KBM-7 (cell line): Measurements from ENCODE around the gene ATP6V0E2.
"Not testable (repeated sequence)": the region's sequence is repeated elsewhere in the genome, so short reads cannot be mapped to it uniquely, and the experiment has no call there.

Experiments
- DNase-seq: peaks from one replicate; pipeline ENCODE4 v3.0.0-alpha.2; 2015
- in situ Hi-C: fragments of 300-500 bp; cut with MboI; formaldehyde crosslinking; loops from 2 replicates; pipeline ENCODE4 v1.14.3; 2020; ENCODE audit warnings: low sequenced_read_pairs, low pct_unique_long_range_greater_than_20kb, mixed read lengths

The ATP6V0E2 gene

DNA sequence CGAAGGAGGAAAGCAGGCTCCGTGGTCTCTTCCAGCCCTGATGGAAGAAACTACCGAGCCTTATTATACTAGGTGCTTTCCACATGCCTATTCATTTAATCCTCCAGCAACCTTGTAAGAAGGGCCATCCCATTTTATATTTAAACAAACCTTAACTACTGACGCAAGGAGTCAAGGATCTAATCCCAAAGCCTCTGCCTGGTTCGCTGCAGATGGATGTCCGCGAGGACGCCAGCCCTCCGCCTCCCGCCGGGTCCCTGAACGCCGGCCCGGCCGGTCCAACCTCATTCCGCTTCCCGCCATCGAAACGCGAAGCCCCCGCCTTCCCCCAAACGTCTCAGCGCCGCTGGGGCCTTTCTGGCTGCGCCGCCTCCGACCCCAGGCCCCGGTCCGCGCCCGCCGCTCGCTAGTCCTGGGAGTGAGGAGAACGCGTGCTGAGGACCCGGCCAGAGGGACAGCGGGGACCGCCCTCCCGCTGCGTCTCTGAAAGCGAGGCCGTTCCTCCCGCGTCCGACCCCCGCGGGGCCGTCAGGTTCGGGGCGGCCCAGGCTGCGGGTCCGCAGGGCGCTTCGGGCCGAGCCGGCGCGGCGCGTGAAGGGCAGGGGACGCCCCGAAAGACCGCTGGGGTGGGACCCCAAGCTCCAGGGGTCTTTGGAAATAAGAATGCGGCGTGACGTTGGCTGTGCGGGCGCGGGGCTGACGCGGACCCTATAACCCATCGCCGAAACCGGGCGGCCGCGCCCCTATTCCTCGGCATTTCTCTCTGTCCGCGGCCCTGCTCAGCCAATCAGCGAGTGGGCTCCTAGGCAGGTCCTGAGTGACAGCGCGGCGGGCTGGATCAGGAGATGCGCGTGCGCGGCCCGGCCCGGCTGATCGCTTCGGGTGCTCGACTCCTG, at the start of gene ATP6V0E2:
TSS of gene ATP6V0E2 (plus strand) at position 896 of the 896 bp plus-strand sequence. CDS start 97 bp downstream, outside the sequence.
- in situ Hi-C loops, result no loop called here
- DNase-seq, result peak; percentile 88

DNA sequence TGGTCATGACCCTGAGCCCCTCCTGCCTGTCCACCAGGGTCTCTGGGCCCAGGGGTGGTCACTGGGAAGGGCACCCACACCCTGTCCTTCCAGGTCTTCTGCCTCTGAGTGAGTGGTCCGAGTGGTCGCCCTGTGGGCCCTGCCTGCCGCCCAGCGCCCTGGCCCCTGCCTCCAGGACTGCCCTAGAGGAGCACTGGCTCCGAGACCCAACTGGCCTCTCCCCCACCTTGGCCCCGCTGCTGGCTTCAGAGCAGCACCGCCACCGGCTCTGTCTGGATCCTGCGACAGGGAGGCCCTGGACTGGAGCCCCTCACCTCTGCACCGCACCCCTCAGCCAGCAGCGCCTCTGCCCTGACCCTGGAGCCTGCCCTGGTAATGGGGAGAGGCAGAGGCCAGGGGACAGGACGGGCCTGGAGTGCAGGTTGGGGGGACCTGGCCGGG, 49.4 kb upstream of the ATP6V0E2 start:
- no peak for DNase-seq
- in situ Hi-C loops, result no loop called here

DNA sequence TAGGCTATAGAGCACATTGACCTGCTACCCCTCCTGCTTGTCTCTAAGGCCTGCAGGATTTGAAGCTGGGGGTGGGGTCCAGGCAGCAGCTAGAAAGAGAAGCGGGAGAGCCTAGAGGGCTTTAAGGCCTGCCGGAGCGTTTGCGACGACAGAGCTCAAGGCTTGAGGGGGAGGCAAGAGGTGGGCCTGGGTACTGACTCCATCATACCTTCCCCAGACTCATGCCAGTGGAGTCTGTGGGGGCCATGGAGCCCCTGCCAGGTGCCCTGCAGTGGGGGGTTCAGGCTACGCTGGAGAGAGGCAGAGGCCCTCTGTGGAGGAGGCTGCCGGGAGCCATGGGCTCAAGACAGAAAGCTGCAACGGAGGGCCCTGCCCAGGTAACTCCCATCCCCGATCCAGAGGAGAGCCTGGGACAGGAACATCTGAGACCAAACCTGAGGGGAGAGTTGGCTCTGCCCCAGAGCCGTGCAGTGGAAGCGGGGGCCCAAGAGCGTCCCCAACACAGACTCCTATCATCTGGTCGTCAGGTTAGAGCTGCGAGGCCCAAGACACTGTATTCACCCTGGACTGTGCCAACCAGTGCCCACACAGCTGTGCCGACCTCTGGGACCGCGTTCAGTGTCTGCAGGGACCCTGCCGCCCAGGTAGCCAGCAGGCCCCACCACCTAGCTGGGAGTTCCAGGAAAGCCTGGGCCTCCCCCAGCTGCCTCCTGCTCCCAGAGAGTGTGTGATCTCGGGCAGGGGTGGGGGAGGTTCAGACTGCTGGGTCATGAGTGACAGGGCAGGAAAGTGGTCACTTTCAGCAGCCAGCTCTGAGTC, 48.8 kb upstream of the ATP6V0E2 start:
- in situ Hi-C loops, result no loop called here
- no peak for DNase-seq

DNA sequence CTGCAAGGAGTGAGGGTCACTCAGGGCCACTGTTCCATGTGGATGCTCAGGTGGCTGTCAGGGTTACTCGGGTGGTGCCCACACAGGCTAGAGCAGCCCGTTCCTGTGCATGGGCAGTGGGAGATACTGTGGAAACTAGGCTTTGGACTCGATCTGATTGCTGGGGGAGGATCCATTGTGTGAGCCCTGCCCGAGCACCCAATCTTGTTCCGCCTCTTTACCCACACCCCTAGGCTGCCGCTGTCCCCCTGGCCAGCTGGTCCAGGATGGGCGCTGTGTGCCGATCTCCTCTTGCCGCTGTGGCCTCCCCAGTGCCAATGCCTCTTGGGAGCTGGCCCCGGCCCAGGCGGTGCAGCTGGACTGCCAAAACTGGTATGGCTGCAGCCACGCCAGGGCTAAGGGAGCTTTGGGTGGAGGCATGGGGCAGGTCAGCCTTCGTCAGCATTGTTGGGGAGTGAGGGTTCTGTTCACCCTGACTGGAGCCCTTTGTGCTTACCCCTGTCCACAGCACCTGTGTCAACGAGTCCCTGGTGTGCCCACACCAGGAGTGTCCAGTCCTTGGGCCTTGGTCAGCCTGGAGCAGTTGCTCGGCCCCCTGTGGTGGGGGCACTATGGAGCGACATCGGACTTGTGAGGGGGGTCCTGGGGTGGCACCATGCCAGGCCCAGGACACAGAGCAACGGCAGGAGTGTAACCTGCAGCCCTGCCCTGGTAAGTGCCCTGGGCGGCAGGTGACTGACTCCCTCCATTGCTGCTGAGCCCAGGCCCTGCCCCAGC, 48.0 kb upstream of the ATP6V0E2 start:
- in situ Hi-C loops, result no loop called here
- DNase-seq, result no peak

DNA sequence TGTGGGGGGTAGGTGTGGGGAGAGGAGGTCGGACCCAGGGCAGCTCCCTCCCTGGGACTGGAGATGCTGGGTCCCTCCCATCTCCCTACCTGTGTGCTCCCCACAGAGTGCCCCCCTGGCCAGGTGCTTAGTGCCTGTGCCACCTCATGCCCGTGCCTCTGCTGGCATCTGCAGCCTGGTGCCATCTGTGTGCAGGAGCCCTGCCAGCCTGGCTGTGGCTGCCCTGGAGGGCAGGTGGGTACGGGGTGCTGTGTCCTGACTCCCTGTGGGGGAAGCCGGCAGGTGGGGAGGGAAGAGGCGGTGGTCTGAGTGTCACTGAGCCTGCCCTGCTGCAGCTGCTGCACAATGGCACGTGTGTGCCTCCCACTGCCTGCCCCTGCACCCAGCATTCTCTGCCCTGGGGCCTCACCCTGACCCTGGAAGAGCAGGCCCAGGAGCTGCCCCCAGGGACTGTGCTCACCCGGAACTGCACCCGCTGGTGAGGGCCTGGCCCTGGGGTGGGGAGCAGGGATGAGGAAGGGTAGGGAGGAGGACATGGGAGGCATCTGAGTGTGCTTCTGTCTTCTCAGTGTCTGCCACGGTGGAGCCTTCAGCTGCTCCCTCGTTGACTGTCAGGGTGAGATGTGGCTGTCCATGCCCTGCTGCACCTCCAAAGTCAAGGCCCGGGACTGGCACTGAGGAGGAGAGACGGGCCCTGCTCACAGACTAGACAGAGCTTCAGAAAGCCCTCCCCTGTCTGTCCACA, 47.3 kb upstream of the ATP6V0E2 start:
- in situ Hi-C loops, result no loop called here

DNA sequence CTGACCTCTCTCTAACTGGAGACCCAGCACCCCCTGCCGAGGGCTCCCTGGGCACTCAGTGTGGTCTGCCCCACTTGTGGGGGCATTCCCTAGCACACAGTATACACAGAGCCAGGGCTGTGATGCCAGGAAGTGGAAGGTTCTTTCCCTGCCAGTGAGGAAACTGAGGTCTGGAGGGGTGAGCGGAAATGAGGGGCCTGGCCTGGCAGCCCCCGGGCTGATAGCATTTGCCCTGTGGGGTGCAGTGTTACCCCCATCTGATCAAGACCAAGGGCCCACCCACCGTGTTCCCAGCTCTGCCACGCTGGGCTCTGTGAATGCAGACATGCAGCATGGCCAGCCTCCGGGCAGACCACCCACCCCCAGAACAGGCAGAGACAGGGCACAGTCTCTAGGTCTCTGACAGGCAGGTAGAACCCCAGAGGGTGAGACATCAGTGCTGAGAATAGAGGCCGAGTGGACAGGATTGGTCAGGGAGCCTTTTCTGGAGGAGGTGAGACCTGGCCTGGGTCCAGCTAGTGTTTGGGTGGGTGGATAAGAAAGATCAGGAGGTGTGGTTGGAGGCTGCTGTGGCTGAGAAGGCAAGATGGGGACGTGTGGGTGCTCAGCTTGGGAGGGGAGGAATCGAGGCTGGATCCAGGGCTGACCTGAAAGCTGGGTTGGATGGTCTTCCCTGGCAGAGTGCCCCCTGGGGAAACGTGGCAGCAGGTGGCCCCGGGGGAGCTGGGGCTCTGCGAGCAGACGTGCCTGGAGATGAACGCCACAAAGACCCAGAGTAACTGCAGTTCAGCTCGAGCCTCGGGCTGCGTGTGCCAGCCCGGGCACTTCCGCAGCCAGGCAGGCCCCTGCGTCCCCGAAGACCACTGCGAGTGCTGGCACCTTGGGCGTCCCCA, 46.4 kb upstream of the ATP6V0E2 start:
- in situ Hi-C loops, result no loop called here

More for the DNA sequence above, 47.3 kb upstream of the ATP6V0E2 start:
- DNase-seq, result no peak

DNA sequence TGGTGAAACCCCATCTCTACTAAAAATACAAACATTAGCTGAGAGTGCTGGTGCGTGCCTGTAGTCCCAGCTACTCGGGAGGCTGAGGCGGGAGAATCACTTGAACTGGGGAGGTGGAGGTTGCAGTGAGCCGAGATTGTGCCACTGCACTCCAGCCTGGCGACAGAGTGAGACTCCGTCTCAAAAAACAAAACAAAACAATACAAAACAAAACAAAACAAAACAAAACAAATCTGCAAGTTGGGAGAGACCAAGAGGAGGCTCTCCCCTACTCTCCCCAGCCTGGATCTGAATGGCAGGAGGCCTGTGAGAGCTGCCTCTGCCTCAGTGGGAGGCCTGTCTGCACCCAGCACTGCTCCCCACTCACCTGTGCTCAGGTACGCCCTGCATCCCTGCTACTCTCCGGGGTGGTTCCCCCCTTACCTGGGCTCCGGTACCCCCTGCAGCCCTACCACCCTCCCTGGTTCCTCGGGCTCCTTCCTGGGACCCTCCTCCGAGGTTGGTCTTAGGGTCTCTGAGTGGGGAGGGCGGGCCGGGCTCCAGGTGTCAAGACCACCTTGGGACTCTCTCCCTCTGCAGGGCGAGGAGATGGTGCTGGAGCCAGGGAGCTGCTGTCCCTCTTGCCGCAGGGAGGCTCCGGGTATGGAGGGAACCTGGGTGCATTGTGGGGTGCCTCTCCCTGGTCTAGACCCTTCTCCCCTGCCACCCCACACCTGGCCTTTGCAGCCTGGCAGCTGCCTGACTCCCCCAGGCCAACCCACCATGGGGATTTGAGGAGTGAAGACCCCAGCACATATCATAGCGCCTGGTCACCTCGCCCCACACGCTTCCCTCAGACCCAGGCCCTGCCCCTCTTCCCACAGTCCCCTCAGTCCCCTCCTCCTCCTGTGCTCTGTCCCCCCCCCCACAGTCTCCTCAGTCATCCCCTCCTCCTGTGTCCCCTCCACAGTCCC, 45.1 kb upstream of the ATP6V0E2 start:
- in situ Hi-C loops, result no loop called here
- DNase-seq, result no peak

More for the DNA sequence above, 46.4 kb upstream of the ATP6V0E2 start:
- no peak for DNase-seq

DNA sequence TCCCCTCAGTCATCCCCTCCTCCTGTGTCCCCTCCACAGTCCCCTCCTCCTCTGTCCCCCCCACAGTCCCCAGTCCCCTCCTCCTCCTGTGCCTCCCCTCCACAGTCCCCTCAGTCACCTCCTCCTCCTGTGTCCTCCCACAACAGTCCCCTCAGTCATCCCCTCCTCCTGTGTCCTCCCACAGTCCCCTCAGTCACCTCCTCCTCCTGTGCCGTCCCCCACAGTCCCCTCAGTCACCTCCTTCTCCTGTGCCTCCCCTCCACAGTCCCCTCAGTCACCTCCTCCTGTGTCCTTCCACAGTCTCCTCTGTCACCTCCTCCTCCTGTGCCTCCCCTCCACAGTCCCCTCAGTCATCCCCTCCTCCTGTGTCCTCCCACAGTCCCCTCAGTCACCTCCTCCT, 43.2 kb upstream of the ATP6V0E2 start:
- DNase-seq, in situ Hi-C loops: not testable (repeated sequence)

DNA sequence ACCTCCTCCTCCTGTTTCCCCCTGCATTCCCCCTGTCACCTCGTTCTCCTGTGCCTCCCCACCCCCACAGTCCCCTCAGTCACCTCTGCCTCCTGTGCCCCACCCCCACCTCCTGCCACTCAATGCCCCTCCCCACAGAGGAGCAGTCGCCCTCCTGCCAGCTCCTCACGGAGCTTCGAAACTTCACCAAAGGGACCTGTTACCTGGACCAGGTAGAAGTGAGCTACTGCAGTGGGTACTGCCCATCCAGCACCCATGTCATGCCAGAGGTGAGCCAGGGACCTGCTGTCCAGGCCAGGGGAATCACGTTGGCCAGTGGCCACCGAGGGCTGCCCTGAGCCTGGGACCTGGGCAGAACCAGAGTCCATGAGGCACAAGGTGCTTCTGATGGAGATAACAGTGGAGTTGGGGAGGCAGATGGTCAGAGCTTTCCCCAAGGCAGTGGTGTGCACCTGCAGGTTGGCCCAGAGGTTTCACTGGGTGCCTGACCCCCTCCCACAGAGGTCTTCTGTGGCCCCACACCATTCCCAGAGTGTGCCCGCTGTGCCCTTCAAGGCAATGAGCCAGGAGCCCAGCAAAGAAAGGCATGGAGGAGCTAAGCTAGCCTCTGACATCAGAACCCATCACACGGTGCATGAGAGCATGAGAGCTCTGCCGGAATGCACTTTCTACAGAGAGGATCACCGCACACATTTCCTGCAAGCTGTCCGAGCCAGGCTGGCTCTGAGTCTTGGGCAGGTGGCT, 42.6 kb upstream of the ATP6V0E2 start:
- in situ Hi-C loops, result no loop called here
- DNase-seq, result no peak

DNA sequence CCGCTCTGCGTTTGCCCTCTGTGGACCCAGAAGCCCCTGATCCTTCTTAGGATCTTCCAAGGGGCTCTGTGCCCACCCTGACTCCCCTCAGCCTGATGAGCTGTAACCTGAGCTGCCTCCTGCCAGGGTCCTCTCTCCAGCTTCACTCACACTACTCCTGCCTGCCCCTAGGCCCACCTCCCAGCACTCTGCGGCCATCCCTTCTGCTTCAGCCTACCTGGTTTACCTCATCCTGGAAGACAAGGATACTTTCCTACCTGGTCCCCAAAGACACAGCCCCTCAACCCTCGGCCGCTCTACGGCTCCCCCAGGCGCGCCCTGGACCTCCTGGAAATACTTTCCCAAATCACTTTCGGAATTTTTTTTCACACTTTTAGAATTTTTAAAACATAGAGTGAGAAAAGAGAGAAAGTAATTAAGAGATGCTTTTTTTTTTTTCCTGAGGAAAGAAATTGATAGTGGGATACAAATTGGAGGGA, 42.0 kb upstream of the ATP6V0E2 start:
- in situ Hi-C loops, result no loop called here
- no peak for DNase-seq

DNA sequence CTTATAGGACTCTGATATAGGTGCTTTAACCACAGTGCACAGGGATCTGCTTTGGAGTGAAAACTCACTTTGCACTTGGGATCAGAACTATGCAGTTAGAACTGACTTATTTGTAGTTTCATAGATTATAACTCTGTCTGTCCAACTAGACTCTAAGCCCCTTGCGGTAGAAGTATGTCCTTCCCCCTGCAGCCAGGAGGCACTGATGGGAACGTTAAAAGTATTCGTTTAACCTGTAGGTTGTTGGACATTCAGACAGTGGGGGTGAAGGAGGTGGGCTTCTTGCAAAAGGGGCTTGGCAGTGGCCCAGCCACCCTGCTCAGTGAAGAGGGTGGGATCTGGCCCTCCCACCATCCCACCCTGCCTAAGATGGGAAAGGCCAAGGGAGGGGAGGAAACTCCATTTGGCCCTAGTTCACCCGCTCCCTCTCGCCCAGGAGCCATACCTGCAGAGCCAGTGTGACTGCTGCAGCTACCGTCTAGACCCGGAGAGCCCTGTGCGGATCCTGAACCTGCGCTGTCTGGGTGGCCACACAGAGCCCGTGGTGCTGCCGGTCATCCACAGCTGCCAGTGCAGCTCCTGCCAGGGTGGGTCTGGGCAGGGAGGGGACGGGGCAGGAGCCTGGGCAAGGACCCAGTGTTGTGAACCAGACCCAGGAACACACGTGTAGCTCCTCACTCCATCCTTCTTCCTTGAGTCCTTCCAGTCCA, 41.3 kb upstream of the ATP6V0E2 start:
- in situ Hi-C loops, result no loop called here
- DNase-seq, result no peak

DNA sequence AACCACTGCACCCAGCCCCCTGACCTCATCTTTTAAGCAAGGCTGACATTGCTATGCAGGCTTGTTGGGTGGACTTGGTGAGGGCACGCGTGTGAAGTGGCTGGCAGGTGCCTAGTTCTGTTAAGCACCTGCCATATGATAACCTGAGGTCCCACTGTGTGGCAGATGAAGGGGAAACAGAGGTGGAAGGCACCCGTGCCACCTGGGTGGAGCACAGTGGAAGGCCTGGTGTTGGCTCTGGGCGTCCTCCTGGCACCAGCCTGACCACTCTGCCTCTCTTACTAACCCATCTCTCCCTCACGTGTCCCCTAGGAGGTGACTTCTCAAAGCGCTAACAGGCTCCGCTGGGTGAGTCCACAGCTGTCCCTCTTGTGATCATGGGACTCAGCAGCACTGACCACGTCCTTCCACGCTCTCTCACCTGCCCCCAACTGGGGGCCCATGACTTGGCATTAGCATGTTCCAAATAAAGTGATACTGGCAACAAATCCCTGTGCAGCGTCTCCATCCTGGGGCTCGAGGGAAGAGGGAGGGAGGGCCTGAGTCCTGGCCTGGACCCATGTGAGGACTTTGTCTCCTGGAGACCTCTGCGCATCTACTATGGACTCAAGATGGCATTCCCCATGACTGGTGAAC, 40.2 kb upstream of the ATP6V0E2 start:
- in situ Hi-C loops, result no loop called here
- DNase-seq, result no peak

DNA sequence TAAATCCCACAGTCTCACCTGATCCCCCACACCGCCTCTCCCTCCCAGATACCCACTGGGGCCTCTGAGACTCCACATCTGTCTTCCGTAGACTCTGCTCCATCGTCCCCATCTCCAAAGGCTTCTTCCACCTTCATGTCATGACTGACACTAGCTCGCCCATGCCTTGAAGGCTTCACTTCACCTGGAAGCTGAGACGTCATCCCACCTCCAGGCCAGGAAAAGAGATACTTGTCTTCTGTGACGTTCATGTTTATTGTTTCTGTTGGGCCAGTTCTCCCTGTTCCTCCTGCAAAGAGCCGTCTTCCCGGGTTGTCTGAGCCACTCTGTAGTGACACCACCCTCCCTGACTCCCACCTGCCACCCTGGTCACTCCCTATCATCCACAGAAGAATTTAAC, 39.2 kb upstream of the ATP6V0E2 start:
- DNase-seq, result no peak
- in situ Hi-C loops, result no loop called here

DNA sequence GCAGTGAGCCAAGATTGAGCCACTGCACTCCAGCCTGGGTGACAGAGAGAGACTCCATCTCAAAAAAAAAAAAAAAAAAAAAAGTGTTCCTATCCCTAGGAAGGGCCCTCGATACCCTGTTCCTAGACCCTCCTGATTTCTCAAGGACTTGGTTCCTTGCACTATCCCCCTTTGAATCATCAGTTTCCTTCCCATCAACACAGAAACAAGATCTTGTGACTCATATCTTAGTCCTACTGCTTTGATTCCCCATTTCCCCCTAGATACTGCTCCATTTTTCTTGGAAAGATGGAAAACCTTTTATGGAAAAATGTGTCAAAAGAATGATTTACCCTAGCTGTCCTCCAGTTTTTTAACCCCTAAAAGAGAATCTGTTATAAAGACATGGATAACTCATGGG, 37.3 kb upstream of the ATP6V0E2 start:
- DNase-seq, result no peak
- in situ Hi-C loops, result no loop called here
